Keratinocyte (primary cell): Measurements from ENCODE around the gene GJB4. TPM values are rescaled to one million over a fixed set of nuclear protein-coding genes. Genes with fewer than 3 reads are reported as not detected.

Experiments used
- DNase-seq: peaks from one replicate; pipeline ENCODE4 v3.0.0-alpha.2; 2011; ENCODE audit warnings: low read depth, missing footprints, low spot score
- FAIRE-seq: peaks from 2 replicates; lab custom pipeline; 2011; peaks lifted over from hg19 to GRCh38; lab: Jason Lieb, UNC
- H2AFZ ChIP-seq: 2 replicates; pipeline ENCODE4 v1.6.0; 2012; ENCODE audit warnings: low read length, control low read depth, inconsistent platforms; ENCODE audit not compliant: control insufficient read depth
- H3K27ac ChIP-seq: 2 replicates; pipeline ENCODE4 v1.5.1; 2011; ENCODE audit warnings: low read length; ENCODE audit not compliant: control insufficient read depth, insufficient read depth
- H3K27me3 ChIP-seq: 3 replicates; pipeline ENCODE4 v1.6.0; 2011; ENCODE audit warnings: low read length; ENCODE audit not compliant: control insufficient read depth, insufficient read depth; ENCODE audit errors: extremely low read depth
- H3K36me3 ChIP-seq, 2 experiments: 2 replicates in 1 of 2; 3 replicates in 1 of 2; pipeline ENCODE4 v1.5.1; 2011; ENCODE audit warnings: low read length in 2 of 2, mild to moderate bottlenecking in 1 of 2; ENCODE audit not compliant: control insufficient read depth in 2 of 2, insufficient read depth in 2 of 2; ENCODE audit errors: extremely low read depth in 1 of 2
- H3K4me1 ChIP-seq: 3 replicates; pipeline ENCODE4 v1.5.1; 2011; ENCODE audit warnings: low read length; ENCODE audit not compliant: control insufficient read depth, insufficient read depth; ENCODE audit errors: extremely low read depth
- H3K4me2 ChIP-seq: 3 replicates; pipeline ENCODE4 v1.6.0; 2011; ENCODE audit warnings: low read depth, low read length; ENCODE audit not compliant: control insufficient read depth, insufficient read depth; ENCODE audit errors: extremely low read depth
- H3K4me3 ChIP-seq, 3 experiments: fragments of 200-600 bp in 1 of 3; sonication (generic) in 1 of 3; 2 replicates in 2 of 3; 3 replicates in 1 of 3; pipeline ENCODE4 v1.5.1; 2011 to 2016; ENCODE audit warnings: low read length in 3 of 3, mild to moderate bottlenecking in 3 of 3, control low read depth in 2 of 3, inconsistent platforms in 1 of 3, low read depth in 1 of 3, mixed read lengths in 1 of 3, mixed run types in 1 of 3, moderate library complexity in 1 of 3; ENCODE audit not compliant: control insufficient read depth in 2 of 3, insufficient read depth in 2 of 3; ENCODE audit errors: extremely low read depth in 1 of 3
- H3K79me2 ChIP-seq: 2 replicates; pipeline ENCODE4 v1.6.0; 2012; ENCODE audit warnings: low read length; ENCODE audit not compliant: control insufficient read depth, insufficient read depth
- H3K9ac ChIP-seq: 3 replicates; pipeline ENCODE4 v1.6.0; 2011; ENCODE audit warnings: low read length; ENCODE audit not compliant: control insufficient read depth, insufficient read depth; ENCODE audit errors: extremely low read depth
- H3K9me1 ChIP-seq: 3 replicates; pipeline ENCODE4 v1.6.0; 2011; ENCODE audit warnings: low read length; ENCODE audit not compliant: control insufficient read depth, insufficient read depth; ENCODE audit errors: extremely low read depth
- H3K9me3 ChIP-seq: 2 replicates; pipeline ENCODE4 v1.5.1; 2012; ENCODE audit warnings: low read depth, low read length; ENCODE audit not compliant: control insufficient read depth
- H4K20me1 ChIP-seq: 3 replicates; pipeline ENCODE4 v1.6.0; 2011; ENCODE audit warnings: low read length; ENCODE audit not compliant: control insufficient read depth, insufficient read depth; ENCODE audit errors: extremely low read depth
- EZH2 ChIP-seq: IDR thresholded peaks from one replicate; pipeline ENCODE4 v1.6.1; 2012; ENCODE audit warnings: inconsistent platforms, mild to moderate bottlenecking, low read length, moderate library complexity
- dilution Hi-C: fragments of 300-500 bp; cut with MboI; formaldehyde crosslinking; loops from one replicate; pipeline ENCODE4 v1.7.0; 2020; ENCODE audit warnings: low sequenced_read_pairs; ENCODE audit not compliant: extremely low pct_ligation_motif_present
- polyA plus RNA-seq, 5 experiments: library from polyadenylated mRNA; depleted of rRNA in 3 of 5; stranded (reverse) in 3 of 5; stranded (forward) in 1 of 5; unstranded in 1 of 5; fragments of >200 nt; gene quantifications; 1 replicate in 1 of 5; 2 replicates in 3 of 5; 3 replicates in 1 of 5; pipeline versions ENCODE4 v1.2.1 to v1.2.3, GENCODE V29; 2011 to 2012; ENCODE audit warnings: missing spikeins in 2 of 5, low read depth in 1 of 5, low replicate concordance in 1 of 5
- TF ChIP-seq, protein P1 (sequence below), 3 experiments: IDR thresholded peaks in 1 of 3; conservative IDR thresholded peaks in 1 of 3; optimal IDR thresholded peaks in 1 of 3; 2 replicates in 2 of 3; 3 replicates in 1 of 3; pipeline versions ENCODE3 to v1.5.1; 2011; ENCODE audit warnings: low read length in 3 of 3, mild to moderate bottlenecking in 3 of 3, moderate library complexity in 2 of 3, control low read depth in 1 of 3, inconsistent platforms in 1 of 3; ENCODE audit not compliant: insufficient read depth in 2 of 3; ENCODE audit errors: extremely low read depth in 1 of 3

GJB4 gene
- polyA plus RNA-seq, 1 donor (not counting 4 experiments of a cell fraction or from before 2014, with no cell fraction given), result 18.1 TPM

DNA sequence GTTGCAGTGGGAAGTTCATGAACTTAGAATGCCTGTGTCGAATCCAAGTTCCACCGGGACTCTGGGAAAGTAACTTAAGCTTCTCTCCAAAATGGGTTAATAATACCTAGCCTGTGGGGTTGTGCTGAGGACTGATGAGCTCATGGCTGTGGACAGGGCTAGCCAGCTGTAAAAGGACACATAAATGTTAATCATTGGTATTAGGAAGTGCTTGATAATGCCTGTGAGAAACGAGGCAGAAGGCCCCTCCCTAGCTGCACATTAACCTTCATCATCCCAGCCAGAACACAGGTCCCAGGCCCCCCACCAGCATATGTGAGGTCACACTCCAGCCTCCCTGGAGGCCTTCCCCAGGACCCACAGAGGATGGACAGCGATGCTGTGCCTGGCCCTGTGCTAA is 789 bp upstream of the GJB4 start:
- FAIRE-seq (peak; percentile 83), DNase-seq (no peak)
- Histone ChIP-seq H3K9ac (peak overlapping the region; percentile 10), H3K4me3 (no peak overlapping the region), H3K4me1 (peaks cover 90% of the 10 kb centered on the region), H3K36me3 (peaks cover 16 to 35% of the 10 kb centered on the region in 2 experiments), H3K9me3 (no peaks in the 10 kb centered on the region), H2AFZ (no peak overlapping the region), H4K20me1 (no peaks in the 10 kb centered on the region), H3K27ac (peak overlapping the region; percentile 77), H3K27me3 (no peaks in the 10 kb centered on the region), H3K4me2 (peak overlapping the region; percentile 84), H3K9me1 (no peaks in the 10 kb centered on the region), H3K79me2 (peaks cover 63% of the 10 kb centered on the region)
- dilution Hi-C loops, result no loop called here
- no peak for TF ChIP-seq EZH2
- TF ChIP-seq, protein P1, sequence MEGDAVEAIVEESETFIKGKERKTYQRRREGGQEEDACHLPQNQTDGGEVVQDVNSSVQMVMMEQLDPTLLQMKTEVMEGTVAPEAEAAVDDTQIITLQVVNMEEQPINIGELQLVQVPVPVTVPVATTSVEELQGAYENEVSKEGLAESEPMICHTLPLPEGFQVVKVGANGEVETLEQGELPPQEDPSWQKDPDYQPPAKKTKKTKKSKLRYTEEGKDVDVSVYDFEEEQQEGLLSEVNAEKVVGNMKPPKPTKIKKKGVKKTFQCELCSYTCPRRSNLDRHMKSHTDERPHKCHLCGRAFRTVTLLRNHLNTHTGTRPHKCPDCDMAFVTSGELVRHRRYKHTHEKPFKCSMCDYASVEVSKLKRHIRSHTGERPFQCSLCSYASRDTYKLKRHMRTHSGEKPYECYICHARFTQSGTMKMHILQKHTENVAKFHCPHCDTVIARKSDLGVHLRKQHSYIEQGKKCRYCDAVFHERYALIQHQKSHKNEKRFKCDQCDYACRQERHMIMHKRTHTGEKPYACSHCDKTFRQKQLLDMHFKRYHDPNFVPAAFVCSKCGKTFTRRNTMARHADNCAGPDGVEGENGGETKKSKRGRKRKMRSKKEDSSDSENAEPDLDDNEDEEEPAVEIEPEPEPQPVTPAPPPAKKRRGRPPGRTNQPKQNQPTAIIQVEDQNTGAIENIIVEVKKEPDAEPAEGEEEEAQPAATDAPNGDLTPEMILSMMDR (optimal IDR thresholded peaks at IDR 0.05 in 1 of 3, IDR thresholded peaks at IDR 0.05 in 1 of 3, conservative IDR thresholded peaks at IDR 0.05 in 1 of 3; ENCODE audit: extremely low read depth in 1 of 3, insufficient read depth in 2 of 3, low read length in 3 of 3), result no peak

DNA sequence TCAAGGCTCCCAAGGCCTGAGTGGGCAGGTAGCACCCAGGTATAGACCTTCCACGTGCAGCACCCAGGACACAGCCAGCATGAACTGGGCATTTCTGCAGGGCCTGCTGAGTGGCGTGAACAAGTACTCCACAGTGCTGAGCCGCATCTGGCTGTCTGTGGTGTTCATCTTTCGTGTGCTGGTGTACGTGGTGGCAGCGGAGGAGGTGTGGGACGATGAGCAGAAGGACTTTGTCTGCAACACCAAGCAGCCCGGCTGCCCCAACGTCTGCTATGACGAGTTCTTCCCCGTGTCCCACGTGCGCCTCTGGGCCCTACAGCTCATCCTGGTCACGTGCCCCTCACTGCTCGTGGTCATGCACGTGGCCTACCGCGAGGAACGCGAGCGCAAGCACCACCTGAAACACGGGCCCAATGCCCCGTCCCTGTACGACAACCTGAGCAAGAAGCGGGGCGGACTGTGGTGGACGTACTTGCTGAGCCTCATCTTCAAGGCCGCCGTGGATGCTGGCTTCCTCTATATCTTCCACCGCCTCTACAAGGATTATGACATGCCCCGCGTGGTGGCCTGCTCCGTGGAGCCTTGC is 1.7 kb downstream of the GJB4 start:
- H3K4me1 ChIP-seq, result peaks cover 82% of the 10 kb centered on the region
- FAIRE-seq, result no peak
- no peak overlapping the region for H2AFZ ChIP-seq

More for the DNA sequence above, 1.7 kb downstream of the GJB4 start:
- Histone ChIP-seq H3K27ac (no peak overlapping the region), H3K9me1 (no peaks in the 10 kb centered on the region), H3K4me2 (no peak overlapping the region), H3K9ac (no peak overlapping the region), H3K27me3 (no peaks in the 10 kb centered on the region), H4K20me1 (no peaks in the 10 kb centered on the region), H3K79me2 (peaks cover 56% of the 10 kb centered on the region), H3K4me3 (no peak overlapping the region), H3K9me3 (no peaks in the 10 kb centered on the region), H3K36me3 (peaks cover 16 to 41% of the 10 kb centered on the region in 2 experiments)
- DNase-seq, result no peak
- TF ChIP-seq, protein P1 (optimal IDR thresholded peaks at IDR 0.05 in 1 of 3, IDR thresholded peaks at IDR 0.05 in 1 of 3, conservative IDR thresholded peaks at IDR 0.05 in 1 of 3; ENCODE audit: extremely low read depth in 1 of 3, insufficient read depth in 2 of 3, low read length in 3 of 3), result no peak
- TF ChIP-seq EZH2, result no peak
- dilution Hi-C loops, result no loop called here
